ENCODE data around the gene CORT.
"Not testable (repeated sequence)": the region's sequence is repeated elsewhere in the genome, so short reads cannot be mapped to it uniquely, and the experiment has no call there.

Gene CORT

GRCh38 chr1:10449751-10450150, at the start of gene CORT:
Gene CORT, plus strand, starts transcription at chr1:10450031. Its CDS starts 193 bp downstream, at chr1:10450224.
- no peak for DNase-seq (ENCODE audit: low read depth)
- in situ Hi-C loops (cut with HindIII; ENCODE audit: low sequenced_read_pairs) = no loop called here
- TF ChIP-seq CTCF (IDR thresholded peaks at IDR 0.05; ENCODE audit: low read depth, low read length, missing control alignments) = no peak
- H3K4me3 ChIP-seq (ENCODE audit: low read depth, low read length) = no peak within 1 kb of the TSS

- DNase-seq (ENCODE audit: low read depth) = no peak
- in situ Hi-C loops (cut with HindIII; ENCODE audit: low sequenced_read_pairs) = no loop called here
- H3K4me3 ChIP-seq (ENCODE audit: low read depth, low read length) = no peak overlapping the region
- no peak for TF ChIP-seq CTCF (IDR thresholded peaks at IDR 0.05; ENCODE audit: low read depth, low read length, missing control alignments)
Measured at GRCh38 chr1:10401281-10401680, 48.5 kb upstream of the CORT start.

- in situ Hi-C loops (cut with HindIII; ENCODE audit: low sequenced_read_pairs) = no loop called here
- H3K4me3 ChIP-seq (ENCODE audit: low read depth, low read length) = no peak overlapping the region
- DNase-seq (ENCODE audit: low read depth) = peak; percentile 53
- no peak for TF ChIP-seq CTCF (IDR thresholded peaks at IDR 0.05; ENCODE audit: low read depth, low read length, missing control alignments)
Measured at GRCh38 chr1:10402729-10403274, 47.0 kb upstream of the CORT start.

- no peak for TF ChIP-seq CTCF (IDR thresholded peaks at IDR 0.05; ENCODE audit: low read depth, low read length, missing control alignments)
Measured at GRCh38 chr1:10407201-10407600, 42.6 kb upstream of the CORT start.

GRCh38 chr1:10415211-10415930, 34.5 kb upstream of the CORT start:
- TF ChIP-seq CTCF (IDR thresholded peaks at IDR 0.05; ENCODE audit: low read depth, low read length, missing control alignments) = no peak
- in situ Hi-C loops (cut with HindIII; ENCODE audit: low sequenced_read_pairs) = no loop called here
- DNase-seq (ENCODE audit: low read depth) = no peak
- H3K4me3 ChIP-seq (ENCODE audit: low read depth, low read length) = no peak overlapping the region

More at GRCh38 chr1:10407201-10407600, 42.6 kb upstream of the CORT start:
- no peak overlapping the region for H3K4me3 ChIP-seq (ENCODE audit: low read depth, low read length)
- in situ Hi-C loops (cut with HindIII; ENCODE audit: low sequenced_read_pairs) = no loop called here
- DNase-seq (ENCODE audit: low read depth) = no peak

GRCh38 chr1:10415967-10416366, 33.9 kb upstream of the CORT start:
- in situ Hi-C loops (cut with HindIII; ENCODE audit: low sequenced_read_pairs); H3K4me3 ChIP-seq (ENCODE audit: low read depth, low read length); DNase-seq (ENCODE audit: low read depth): not testable (repeated sequence)

- in situ Hi-C loops (cut with HindIII; ENCODE audit: low sequenced_read_pairs); DNase-seq (ENCODE audit: low read depth); H3K4me3 ChIP-seq (ENCODE audit: low read depth, low read length): not testable (repeated sequence)
Measured at GRCh38 chr1:10418741-10419140, 31.1 kb upstream of the CORT start.
